NCI-H1436 (cell line): ENCODE results near the gene MFAP4.

Experiments used
- DNase-seq: peaks from one replicate; lab custom pipeline; 2025; lab: John Stamatoyannopoulos, UW

MFAP4 gene

GRCh38 chr17:19410091-19410490, 23.1 kb upstream of the MFAP4 start:
- DNase-seq: peak; percentile 75

GRCh38 chr17:19409509-19409908, 22.5 kb upstream of the MFAP4 start:
- no peak for DNase-seq

- DNase-seq: no peak
Observed at GRCh38 chr17:19409066-19409465, 22.1 kb upstream of the MFAP4 start.

GRCh38 chr17:19408346-19408710, 21.3 kb upstream of the MFAP4 start:
- DNase-seq: no peak

- DNase-seq: no peak
Observed at GRCh38 chr17:19407601-19408345, 20.8 kb upstream of the MFAP4 start.

- no peak for DNase-seq
Observed at GRCh38 chr17:19405114-19405513, 18.1 kb upstream of the MFAP4 start.

- DNase-seq: no peak
Observed at GRCh38 chr17:19404264-19404663, 17.3 kb upstream of the MFAP4 start.

- DNase-seq: no peak
Observed at GRCh38 chr17:19403021-19403420, 16.0 kb upstream of the MFAP4 start.

GRCh38 chr17:19402171-19402570, 15.2 kb upstream of the MFAP4 start:
- no peak for DNase-seq

GRCh38 chr17:19401321-19402010, 14.5 kb upstream of the MFAP4 start:
- DNase-seq: no peak

- DNase-seq: no peak
Observed at GRCh38 chr17:19399750-19400450, 12.9 kb upstream of the MFAP4 start.

GRCh38 chr17:19398301-19399181, 11.6 kb upstream of the MFAP4 start:
- DNase-seq: peak; percentile 33

- DNase-seq: no peak
Observed at GRCh38 chr17:19397556-19398041, 10.6 kb upstream of the MFAP4 start.

- DNase-seq: no peak
Observed at GRCh38 chr17:19392303-19392702, 5.3 kb upstream of the MFAP4 start.

GRCh38 chr17:19391432-19391831, 4.4 kb upstream of the MFAP4 start:
- DNase-seq: no peak

GRCh38 chr17:19390951-19391350, 4.0 kb upstream of the MFAP4 start:
- DNase-seq: no peak

- DNase-seq: no peak
Observed at GRCh38 chr17:19388791-19389785, 2.1 kb upstream of the MFAP4 start.

GRCh38 chr17:19387921-19388521, 1.0 kb upstream of the MFAP4 start:
- no peak for DNase-seq

- peak; percentile 46 for DNase-seq
Observed at GRCh38 chr17:19386051-19386929, 700 bp downstream of the MFAP4 start.
